HT1080 (cell line): ENCODE measurements around the gene TMEM98. TPM values are rescaled to one million over a fixed set of nuclear protein-coding genes. Genes with fewer than 3 reads are reported as not detected.
"Not testable (repeated sequence)": the region's sequence is repeated elsewhere in the genome, so short reads cannot be mapped to it uniquely, and the experiment has no call there.

Experiments
- DNase-seq: peaks from one replicate; pipeline ENCODE4 v3.0.0-alpha.2; 2015; ENCODE audit warnings: low read depth
- polyA plus RNA-seq, 2 experiments: library from polyadenylated mRNA; depleted of rRNA; stranded (reverse); fragments of >200 nt; gene quantifications; 2 replicates each; pipeline ENCODE4 v1.2.3, GENCODE V29; 2015
- total RNA-seq: library from RNA; depleted of rRNA; stranded (reverse); fragments of >200 nt; shearing (Covaris generic); gene quantifications from 2 replicates; pipeline ENCODE4 v1.2.3, GENCODE V29; 2014; rRNA removed

TMEM98 gene, protein sequence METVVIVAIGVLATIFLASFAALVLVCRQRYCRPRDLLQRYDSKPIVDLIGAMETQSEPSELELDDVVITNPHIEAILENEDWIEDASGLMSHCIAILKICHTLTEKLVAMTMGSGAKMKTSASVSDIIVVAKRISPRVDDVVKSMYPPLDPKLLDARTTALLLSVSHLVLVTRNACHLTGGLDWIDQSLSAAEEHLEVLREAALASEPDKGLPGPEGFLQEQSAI
- total RNA-seq: 19.5 and 23.8 TPM in 2 replicates
- polyA plus RNA-seq (2015; cell fraction: cytosol; rRNA removed): 13.1 and 14.5 TPM in 2 replicates
- polyA plus RNA-seq (2015; cell fraction: nucleus; rRNA removed): 6.6 and 8.6 TPM in 2 replicates

DNA sequence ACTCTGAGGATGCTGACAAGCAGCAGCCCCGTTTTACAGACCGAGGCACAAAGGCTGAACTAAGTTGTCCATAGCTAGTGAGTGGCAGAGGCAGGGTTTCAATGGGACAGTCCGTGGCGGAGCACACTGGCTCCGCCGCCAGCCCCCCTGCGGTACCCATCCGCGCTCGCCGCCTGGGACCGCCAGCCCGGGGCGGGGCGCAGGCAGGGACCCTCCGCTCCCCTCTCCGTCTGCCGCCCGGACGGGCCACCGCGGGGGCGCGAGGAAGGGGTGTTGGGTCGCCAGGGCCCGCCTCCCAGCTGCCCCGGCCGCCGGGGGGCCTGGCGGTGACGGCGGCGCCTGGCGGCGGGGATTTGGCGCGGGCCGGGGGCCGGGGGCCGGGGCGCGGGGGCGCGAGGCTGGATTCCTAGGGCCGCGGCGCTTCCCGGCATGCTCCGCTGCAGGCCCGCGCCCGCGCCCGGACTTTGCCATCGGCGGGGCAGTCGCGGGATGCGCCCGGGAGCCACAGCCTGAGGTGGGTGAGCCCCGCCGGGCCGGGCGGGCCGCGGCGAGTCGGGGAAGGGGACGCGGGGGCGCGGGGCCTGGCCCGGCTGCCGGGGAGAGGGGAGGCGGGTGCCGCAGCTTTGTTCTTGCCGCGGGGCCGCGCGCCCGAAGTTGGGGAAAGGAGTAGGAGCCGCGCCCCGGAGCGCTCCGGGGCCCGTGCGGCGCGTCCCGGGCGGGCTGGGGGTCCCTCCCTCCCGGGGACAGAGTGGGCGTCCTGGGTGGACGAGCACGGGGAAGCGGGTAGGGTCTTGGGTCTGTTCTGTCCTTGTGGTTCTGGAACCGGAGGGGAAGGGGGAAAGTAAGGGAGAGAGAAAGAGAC lies at the start of gene TMEM98:
Gene TMEM98, plus strand, starts transcription at position 430 of the 862 bp plus-strand sequence. CDS start 3,376 bp downstream, outside the sequence.
- no peak for DNase-seq

GRCh38 chr17:32878211-32878610 lies 49.7 kb upstream of the TMEM98 start:
- DNase-seq: no peak

- DNase-seq: no peak
Measured at GRCh38 chr17:32879134-32879533, 48.8 kb upstream of the TMEM98 start.

DNA sequence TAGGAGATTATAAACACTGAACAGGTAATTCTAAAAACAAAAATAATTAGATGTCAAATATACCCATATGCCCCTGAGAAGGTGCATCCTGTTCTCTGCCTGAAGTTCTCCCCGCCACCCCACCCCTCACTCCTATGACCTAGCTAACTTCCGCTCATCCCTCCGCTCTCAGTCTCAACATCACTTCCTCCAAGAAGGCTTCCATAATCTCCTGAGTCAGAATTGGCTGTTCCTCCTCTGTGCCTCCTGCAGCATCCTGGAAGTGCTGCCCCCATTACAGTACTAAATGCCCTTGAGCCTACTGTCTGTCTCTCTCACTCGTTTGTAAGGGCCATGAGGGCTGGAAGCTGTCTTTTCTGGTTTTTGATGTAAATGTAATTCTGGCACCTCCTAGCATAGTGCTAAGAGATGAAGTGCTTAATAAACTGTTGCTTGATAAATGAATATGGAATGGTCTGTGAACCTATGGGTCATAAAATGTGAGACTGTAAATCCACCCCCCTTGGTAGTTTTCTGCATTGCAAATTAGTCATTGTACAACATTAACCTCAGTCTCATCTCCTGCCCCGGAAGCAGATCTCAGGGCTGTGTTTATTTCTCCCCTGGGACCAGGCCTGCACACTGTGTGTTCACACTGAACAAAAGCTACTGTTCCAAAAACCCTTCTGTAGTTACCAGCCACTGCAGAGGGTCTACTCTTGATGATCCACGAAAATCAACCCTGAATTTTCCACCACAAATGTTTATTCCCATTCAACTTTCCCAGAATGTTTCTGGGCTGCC lies 47.1 kb upstream of the TMEM98 start:
- DNase-seq: no peak

DNA sequence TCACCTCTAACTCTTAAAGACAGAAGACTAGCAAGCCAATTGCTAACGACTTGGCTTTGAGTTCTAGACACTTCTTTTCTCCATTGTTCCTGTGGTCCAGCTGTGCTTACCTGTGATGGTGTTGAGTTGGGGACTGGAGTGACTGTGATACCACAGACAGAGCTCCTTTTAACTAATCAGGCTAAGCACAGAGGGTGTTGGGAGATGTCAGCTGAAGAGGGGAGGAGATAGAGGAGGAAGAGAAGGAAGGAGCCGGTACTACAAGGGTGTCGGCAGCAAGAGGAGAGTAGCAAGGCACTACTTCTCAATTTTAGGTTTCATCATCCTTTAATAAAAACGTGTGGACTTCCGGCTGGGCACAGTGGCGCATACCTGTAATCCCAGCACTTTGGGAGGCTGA lies 45.9 kb upstream of the TMEM98 start:
- DNase-seq: no peak

DNA sequence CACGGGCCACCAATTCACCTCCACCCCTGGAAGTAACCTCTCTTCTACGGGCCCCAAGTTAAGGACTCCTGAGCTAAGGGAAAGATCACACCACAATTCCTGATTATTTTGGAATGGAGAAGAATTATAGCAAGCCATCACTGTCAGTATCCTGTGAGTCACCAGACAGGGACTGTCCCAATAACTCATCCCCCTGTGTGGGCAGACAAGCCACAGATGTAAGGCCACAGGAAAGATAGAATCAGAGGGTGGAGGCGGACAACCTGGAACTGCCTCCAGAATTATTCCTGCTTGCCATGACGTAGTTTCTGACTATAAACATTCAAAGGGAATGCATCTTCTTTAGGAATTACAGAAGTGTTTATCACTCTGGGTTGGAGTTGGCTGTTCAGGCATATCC lies 45.2 kb upstream of the TMEM98 start:
- no peak for DNase-seq

- DNase-seq: not testable (repeated sequence)
Measured at GRCh38 chr17:32886951-32887350, 41.0 kb upstream of the TMEM98 start.

GRCh38 chr17:32887410-32887809 lies 40.5 kb upstream of the TMEM98 start:
- not testable (repeated sequence) for DNase-seq

DNA sequence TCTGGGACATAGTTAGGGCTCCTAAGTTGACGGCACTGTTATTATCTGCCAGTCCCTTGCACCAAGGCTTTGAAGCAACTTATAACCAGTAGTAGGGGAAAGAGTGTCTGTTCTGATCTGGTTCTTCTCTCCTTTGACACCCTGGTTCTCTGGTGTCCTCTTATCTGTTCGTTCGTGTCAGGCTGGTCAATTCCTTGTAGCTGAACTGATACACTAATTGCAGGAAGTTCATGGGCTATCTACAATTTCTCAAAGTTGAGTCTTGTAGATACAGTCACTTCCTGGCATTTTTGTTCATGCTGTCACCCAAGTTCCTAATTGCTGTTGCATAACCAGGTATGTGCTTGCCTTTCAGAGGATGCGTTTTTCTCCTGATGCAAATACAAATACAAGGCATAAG lies 33.7 kb upstream of the TMEM98 start:
- DNase-seq: no peak

GRCh38 chr17:32896647-32897258 lies 31.2 kb upstream of the TMEM98 start:
- DNase-seq: no peak

- no peak for DNase-seq
Measured at GRCh38 chr17:32899236-32900013, 28.5 kb upstream of the TMEM98 start.

GRCh38 chr17:32901743-32902142 lies 26.2 kb upstream of the TMEM98 start:
- no peak for DNase-seq

GRCh38 chr17:32903774-32904673 lies 23.9 kb upstream of the TMEM98 start:
- DNase-seq: no peak

- no peak for DNase-seq
Measured at GRCh38 chr17:32904891-32905290, 23.1 kb upstream of the TMEM98 start.

- no peak for DNase-seq
Measured at GRCh38 chr17:32907583-32907982, 20.4 kb upstream of the TMEM98 start.

GRCh38 chr17:32909787-32910369 lies 18.1 kb upstream of the TMEM98 start:
- DNase-seq: peak; percentile 70

- DNase-seq: no peak
Measured at GRCh38 chr17:32910769-32911168, 17.2 kb upstream of the TMEM98 start.

GRCh38 chr17:32912218-32912897 lies 15.6 kb upstream of the TMEM98 start:
- peak; percentile 54 for DNase-seq
